ENCODE data around the gene CILP.

DNA sequence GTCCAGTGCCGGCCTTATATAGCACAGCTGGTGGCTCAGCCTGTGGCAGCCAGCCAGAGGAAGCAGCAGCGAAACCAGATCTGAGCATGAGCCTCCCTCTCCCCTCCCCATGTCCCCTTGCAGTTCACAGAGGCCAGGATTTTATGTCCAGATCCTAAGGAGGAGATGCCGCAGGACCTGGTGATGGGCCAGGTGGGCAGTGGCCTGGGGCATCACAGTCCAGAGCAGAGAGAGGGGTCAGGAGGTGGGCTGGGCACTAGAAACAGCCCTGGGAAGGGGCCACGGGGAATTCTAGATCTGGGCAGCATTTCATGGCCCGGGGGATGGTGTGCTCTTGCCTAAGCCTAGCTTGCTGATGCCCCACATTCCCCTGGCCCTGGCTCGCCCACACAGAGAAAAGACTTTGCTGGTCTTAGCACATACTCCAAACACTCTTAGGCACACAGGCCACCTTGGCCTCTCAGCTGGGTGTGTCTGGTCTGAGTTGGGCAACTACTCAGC, 259 bp upstream of the CILP start:
- TF ChIP-seq, protein P1, sequence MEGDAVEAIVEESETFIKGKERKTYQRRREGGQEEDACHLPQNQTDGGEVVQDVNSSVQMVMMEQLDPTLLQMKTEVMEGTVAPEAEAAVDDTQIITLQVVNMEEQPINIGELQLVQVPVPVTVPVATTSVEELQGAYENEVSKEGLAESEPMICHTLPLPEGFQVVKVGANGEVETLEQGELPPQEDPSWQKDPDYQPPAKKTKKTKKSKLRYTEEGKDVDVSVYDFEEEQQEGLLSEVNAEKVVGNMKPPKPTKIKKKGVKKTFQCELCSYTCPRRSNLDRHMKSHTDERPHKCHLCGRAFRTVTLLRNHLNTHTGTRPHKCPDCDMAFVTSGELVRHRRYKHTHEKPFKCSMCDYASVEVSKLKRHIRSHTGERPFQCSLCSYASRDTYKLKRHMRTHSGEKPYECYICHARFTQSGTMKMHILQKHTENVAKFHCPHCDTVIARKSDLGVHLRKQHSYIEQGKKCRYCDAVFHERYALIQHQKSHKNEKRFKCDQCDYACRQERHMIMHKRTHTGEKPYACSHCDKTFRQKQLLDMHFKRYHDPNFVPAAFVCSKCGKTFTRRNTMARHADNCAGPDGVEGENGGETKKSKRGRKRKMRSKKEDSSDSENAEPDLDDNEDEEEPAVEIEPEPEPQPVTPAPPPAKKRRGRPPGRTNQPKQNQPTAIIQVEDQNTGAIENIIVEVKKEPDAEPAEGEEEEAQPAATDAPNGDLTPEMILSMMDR (IDR thresholded peaks at IDR 0.05) = no peak
- TF ChIP-seq POLR2AphosphoS5 (IDR thresholded peaks at IDR 0.05; ENCODE audit: low read depth, low read length) = no peak
- TF ChIP-seq, protein P2, sequence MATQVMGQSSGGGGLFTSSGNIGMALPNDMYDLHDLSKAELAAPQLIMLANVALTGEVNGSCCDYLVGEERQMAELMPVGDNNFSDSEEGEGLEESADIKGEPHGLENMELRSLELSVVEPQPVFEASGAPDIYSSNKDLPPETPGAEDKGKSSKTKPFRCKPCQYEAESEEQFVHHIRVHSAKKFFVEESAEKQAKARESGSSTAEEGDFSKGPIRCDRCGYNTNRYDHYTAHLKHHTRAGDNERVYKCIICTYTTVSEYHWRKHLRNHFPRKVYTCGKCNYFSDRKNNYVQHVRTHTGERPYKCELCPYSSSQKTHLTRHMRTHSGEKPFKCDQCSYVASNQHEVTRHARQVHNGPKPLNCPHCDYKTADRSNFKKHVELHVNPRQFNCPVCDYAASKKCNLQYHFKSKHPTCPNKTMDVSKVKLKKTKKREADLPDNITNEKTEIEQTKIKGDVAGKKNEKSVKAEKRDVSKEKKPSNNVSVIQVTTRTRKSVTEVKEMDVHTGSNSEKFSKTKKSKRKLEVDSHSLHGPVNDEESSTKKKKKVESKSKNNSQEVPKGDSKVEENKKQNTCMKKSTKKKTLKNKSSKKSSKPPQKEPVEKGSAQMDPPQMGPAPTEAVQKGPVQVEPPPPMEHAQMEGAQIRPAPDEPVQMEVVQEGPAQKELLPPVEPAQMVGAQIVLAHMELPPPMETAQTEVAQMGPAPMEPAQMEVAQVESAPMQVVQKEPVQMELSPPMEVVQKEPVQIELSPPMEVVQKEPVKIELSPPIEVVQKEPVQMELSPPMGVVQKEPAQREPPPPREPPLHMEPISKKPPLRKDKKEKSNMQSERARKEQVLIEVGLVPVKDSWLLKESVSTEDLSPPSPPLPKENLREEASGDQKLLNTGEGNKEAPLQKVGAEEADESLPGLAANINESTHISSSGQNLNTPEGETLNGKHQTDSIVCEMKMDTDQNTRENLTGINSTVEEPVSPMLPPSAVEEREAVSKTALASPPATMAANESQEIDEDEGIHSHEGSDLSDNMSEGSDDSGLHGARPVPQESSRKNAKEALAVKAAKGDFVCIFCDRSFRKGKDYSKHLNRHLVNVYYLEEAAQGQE (IDR thresholded peaks at IDR 0.05; ENCODE audit: insufficient read depth in 1 of 2, low read depth in 2 of 2, low read length in 1 of 2) = no peak
